Measurements from ENCODE around the gene RNASEH2B. TPM values are rescaled to one million over a fixed set of nuclear protein-coding genes. Genes with fewer than 3 reads are reported as not detected.

The RNASEH2B gene
- total and polyA plus RNA-seq, 2 of the 13 experiments (the other 11 are each of a cell fraction or from before 2014, with no cell fraction given): 17.2 to 55.4 TPM

- Histone ChIP-seq H2AFZ (ENCODE audit: low read length) (no peak overlapping the region), H3K79me2 (ENCODE audit: insufficient read depth, low read length) (no peaks in the 10 kb centered on the region), H3K27me3 (ENCODE audit: control insufficient read depth in 1 of 2, insufficient read depth in 2 of 2, low read length in 2 of 2) (peaks cover 2 to 14% of the 10 kb centered on the region in 2 experiments; a peak in 3 of 5 replicates), H3K9me3 (ENCODE audit: low read length) (no peaks in the 10 kb centered on the region), H3K36me3 (replicated peaks in 1 of 2; ENCODE audit: control insufficient read depth in 1 of 2, insufficient read depth in 2 of 2, low read length in 2 of 2) (no peaks in the 10 kb centered on the region), H3K4me3 (replicated peaks in 1 of 3; ENCODE audit: insufficient read depth in 1 of 3, low read depth in 2 of 3, low read length in 3 of 3) (no peak overlapping the region), H3K4me1 (ENCODE audit: insufficient read depth, low read length) (0 out of 2 replicates have a peak, but pooled peaks cover 17% of the 10 kb centered on the region), H3K27ac (ENCODE audit: extremely low read length, insufficient read depth, low read length) (no peak overlapping the region), H3K4me2 (ENCODE audit: low read depth, low read length) (no peak overlapping the region), H3K9ac (ENCODE audit: insufficient read depth, low read depth, low read length) (no peak overlapping the region), H4K20me1 (ENCODE audit: insufficient read depth, low read length) (no peaks in the 10 kb centered on the region)
- POLR2A ChIA-PET: no interaction called here
- CTCF ChIA-PET (ENCODE audit: low intra/inter-chr PET ratio, low total read pairs): interaction anchor here (1.2 kb wide), 1 partner anchor 79 kb away, joined by 3 read pairs; no protein-coding TSS in a partner anchor
- ATAC-seq: no peak
- in situ Hi-C loops (cut with HindIII; ENCODE audit: extremely low pct_ligation_motif_present, low pct_unique_long_range_greater_than_20kb): no loop called here
- intact Hi-C loops (cut with micrococcal nuclease; ENCODE audit: unreplicated experiment): no loop called here
- DNase-seq (ENCODE audit: low spot score): no peak
- FAIRE-seq: no peak
- 35% methylated on average over 11 of the region's 11 CpGs for WGBS (ENCODE audit: low lambda C conversion rate)
- no TSS peak for BruUV-seq (replicated peaks)
- TF ChIP-seq ELF3 (CRISPR knock-in tag; IDR thresholded peaks at IDR 0.05) (no peak), JDP2 (CRISPR knock-in tag; IDR thresholded peaks at IDR 0.05; ENCODE audit: borderline replicate concordance) (no peak), ZNF431 (CRISPR knock-in tag; IDR thresholded peaks at IDR 0.05; ENCODE audit: borderline replicate concordance, low read depth) (no peak), MLX (CRISPR knock-in tag; IDR thresholded peaks at IDR 0.05) (no peak), TCF7L2 (IDR thresholded peaks at IDR 0.05; ENCODE audit: low read depth, low read length) (no peak), BCLAF1 (IDR thresholded peaks at IDR 0.05) (no peak), FOXK1 (CRISPR knock-in tag; IDR thresholded peaks at IDR 0.05; ENCODE audit: borderline replicate concordance, low read depth) (no peak), MIER3 (CRISPR knock-in tag; IDR thresholded peaks at IDR 0.05; ENCODE audit: borderline replicate concordance) (no peak), ARNTL (CRISPR knock-in tag; IDR thresholded peaks at IDR 0.05) (no peak), SIN3A (IDR thresholded peaks at IDR 0.05; ENCODE audit: borderline replicate concordance, low read depth, low read length) (no peak), SMAD9 (CRISPR knock-in tag; IDR thresholded peaks at IDR 0.05) (no peak), ZNF510 (CRISPR knock-in tag; IDR thresholded peaks at IDR 0.05; ENCODE audit: low read depth) (no peak)
- TF ChIP-seq, protein P1, sequence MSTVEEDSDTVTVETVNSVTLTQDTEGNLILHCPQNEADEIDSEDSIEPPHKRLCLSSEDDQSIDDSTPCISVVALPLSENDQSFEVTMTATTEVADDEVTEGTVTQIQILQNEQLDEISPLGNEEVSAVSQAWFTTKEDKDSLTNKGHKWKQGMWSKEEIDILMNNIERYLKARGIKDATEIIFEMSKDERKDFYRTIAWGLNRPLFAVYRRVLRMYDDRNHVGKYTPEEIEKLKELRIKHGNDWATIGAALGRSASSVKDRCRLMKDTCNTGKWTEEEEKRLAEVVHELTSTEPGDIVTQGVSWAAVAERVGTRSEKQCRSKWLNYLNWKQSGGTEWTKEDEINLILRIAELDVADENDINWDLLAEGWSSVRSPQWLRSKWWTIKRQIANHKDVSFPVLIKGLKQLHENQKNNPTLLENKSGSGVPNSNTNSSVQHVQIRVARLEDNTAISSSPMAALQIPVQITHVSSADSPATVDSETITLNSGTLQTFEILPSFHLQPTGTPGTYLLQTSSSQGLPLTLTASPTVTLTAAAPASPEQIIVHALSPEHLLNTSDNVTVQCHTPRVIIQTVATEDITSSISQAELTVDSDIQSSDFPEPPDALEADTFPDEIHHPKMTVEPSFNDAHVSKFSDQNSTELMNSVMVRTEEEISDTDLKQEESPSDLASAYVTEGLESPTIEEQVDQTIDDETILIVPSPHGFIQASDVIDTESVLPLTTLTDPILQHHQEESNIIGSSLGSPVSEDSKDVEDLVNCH (CRISPR knock-in tag; IDR thresholded peaks at IDR 0.05): no peak
- TF ChIP-seq, protein P2, sequence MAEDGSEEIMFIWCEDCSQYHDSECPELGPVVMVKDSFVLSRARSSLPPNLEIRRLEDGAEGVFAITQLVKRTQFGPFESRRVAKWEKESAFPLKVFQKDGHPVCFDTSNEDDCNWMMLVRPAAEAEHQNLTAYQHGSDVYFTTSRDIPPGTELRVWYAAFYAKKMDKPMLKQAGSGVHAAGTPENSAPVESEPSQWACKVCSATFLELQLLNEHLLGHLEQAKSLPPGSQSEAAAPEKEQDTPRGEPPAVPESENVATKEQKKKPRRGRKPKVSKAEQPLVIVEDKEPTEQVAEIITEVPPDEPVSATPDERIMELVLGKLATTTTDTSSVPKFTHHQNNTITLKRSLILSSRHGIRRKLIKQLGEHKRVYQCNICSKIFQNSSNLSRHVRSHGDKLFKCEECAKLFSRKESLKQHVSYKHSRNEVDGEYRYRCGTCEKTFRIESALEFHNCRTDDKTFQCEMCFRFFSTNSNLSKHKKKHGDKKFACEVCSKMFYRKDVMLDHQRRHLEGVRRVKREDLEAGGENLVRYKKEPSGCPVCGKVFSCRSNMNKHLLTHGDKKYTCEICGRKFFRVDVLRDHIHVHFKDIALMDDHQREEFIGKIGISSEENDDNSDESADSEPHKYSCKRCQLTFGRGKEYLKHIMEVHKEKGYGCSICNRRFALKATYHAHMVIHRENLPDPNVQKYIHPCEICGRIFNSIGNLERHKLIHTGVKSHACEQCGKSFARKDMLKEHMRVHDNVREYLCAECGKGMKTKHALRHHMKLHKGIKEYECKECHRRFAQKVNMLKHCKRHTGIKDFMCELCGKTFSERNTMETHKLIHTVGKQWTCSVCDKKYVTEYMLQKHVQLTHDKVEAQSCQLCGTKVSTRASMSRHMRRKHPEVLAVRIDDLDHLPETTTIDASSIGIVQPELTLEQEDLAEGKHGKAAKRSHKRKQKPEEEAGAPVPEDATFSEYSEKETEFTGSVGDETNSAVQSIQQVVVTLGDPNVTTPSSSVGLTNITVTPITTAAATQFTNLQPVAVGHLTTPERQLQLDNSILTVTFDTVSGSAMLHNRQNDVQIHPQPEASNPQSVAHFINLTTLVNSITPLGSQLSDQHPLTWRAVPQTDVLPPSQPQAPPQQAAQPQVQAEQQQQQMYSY (CRISPR knock-in tag; IDR thresholded peaks at IDR 0.05): no peak
Observed at GRCh38 chr13:50990065-50990817, 80.7 kb downstream of the RNASEH2B start.
